ENCODE measurements around the gene GMCL2. TPM values are rescaled to one million over a fixed set of nuclear protein-coding genes. Genes with fewer than 3 reads are reported as not detected.

GMCL2 gene
- total and polyA plus RNA-seq, 4 donors, result not detected

- H3K9me3 ChIP-seq (ENCODE audit: control insufficient read depth in 4 of 4, low read length in 3 of 4), result no peaks in the 10 kb centered on the region
- DNase-seq (ENCODE audit: low spot score), result no peak
- H3K4me3 ChIP-seq (ENCODE audit: low read depth in 1 of 3, low read length in 3 of 3), result no peak overlapping the region
- no peaks in the 10 kb centered on the region for H3K27me3 ChIP-seq (ENCODE audit: control insufficient read depth in 4 of 4, insufficient read depth in 4 of 4, low read length in 3 of 4)
- TF ChIP-seq, protein P1, sequence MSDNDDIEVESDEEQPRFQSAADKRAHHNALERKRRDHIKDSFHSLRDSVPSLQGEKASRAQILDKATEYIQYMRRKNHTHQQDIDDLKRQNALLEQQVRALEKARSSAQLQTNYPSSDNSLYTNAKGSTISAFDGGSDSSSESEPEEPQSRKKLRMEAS (IDR thresholded peaks at IDR 0.05), result no peak
- TF ChIP-seq FOXA1 (IDR thresholded peaks at IDR 0.05) (no peak), CTCF (IDR thresholded peaks at IDR 0.05; ENCODE audit: low read depth, low read length, missing input control) (no peak), YY1 (IDR thresholded peaks at IDR 0.05) (no peak), SP1 (IDR thresholded peaks at IDR 0.05) (no peak), HNF4G (IDR thresholded peaks at IDR 0.05) (no peak), RAD21 (IDR thresholded peaks at IDR 0.05) (no peak), GABPA (IDR thresholded peaks at IDR 0.05 in 1 of 2, conservative IDR thresholded peaks at IDR 0.05 in 1 of 2) (no peak), FOXA2 (IDR thresholded peaks at IDR 0.05) (no peak), REST (IDR thresholded peaks at IDR 0.05) (no peak)
- TF ChIP-seq, protein P2, sequence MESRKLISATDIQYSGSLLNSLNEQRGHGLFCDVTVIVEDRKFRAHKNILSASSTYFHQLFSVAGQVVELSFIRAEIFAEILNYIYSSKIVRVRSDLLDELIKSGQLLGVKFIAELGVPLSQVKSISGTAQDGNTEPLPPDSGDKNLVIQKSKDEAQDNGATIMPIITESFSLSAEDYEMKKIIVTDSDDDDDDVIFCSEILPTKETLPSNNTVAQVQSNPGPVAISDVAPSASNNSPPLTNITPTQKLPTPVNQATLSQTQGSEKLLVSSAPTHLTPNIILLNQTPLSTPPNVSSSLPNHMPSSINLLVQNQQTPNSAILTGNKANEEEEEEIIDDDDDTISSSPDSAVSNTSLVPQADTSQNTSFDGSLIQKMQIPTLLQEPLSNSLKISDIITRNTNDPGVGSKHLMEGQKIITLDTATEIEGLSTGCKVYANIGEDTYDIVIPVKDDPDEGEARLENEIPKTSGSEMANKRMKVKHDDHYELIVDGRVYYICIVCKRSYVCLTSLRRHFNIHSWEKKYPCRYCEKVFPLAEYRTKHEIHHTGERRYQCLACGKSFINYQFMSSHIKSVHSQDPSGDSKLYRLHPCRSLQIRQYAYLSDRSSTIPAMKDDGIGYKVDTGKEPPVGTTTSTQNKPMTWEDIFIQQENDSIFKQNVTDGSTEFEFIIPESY (IDR thresholded peaks at IDR 0.05), result no peak
- peaks cover 27 to 84% (median 61%) of the 10 kb centered on the region in 4 donors for H3K36me3 ChIP-seq (ENCODE audit: control insufficient read depth in 4 of 4, insufficient read depth in 3 of 4, low read depth in 1 of 4, low read length in 3 of 4)
- peak overlapping the region; percentile 53 to 76 for H3K27ac ChIP-seq (ENCODE audit: low read depth in 1 of 2, low read length in 2 of 2)
- peaks cover 24 to 50% (median 41%) of the 10 kb centered on the region in 4 donors for H3K4me1 ChIP-seq (ENCODE audit: control insufficient read depth in 4 of 4, insufficient read depth in 4 of 4, low read length in 3 of 4)
- 94% methylated on average over 3 of the region's 3 CpGs for WGBS
- no peak overlapping the region for H3K9ac ChIP-seq (ENCODE audit: low read depth in 1 of 2, low read length in 2 of 2)
These were observed 25.3 kb upstream of the GMCL2 start for GRCh38 chr5:178212241-178213002.

GRCh38 chr5:178211095-178212048 is 24.2 kb upstream of the GMCL2 start:
- TF ChIP-seq REST (IDR thresholded peaks at IDR 0.05) (no peak), FOXA1 (IDR thresholded peaks at IDR 0.05) (no peak), SP1 (IDR thresholded peaks at IDR 0.05) (no peak)
- no peak overlapping the region for H3K27ac ChIP-seq (ENCODE audit: low read depth in 1 of 2, low read length in 2 of 2)

More at GRCh38 chr5:178211095-178212048, 24.2 kb upstream of the GMCL2 start:
- DNase-seq (ENCODE audit: low spot score), result no peak
- H3K9me3 ChIP-seq (ENCODE audit: control insufficient read depth in 4 of 4, low read length in 3 of 4), result no peaks in the 10 kb centered on the region
- H3K4me3 ChIP-seq (ENCODE audit: low read depth in 1 of 3, low read length in 3 of 3), result no peak overlapping the region
- 69% methylated on average over 8 of the region's 8 CpGs for WGBS
- no peaks in the 10 kb centered on the region for H3K27me3 ChIP-seq (ENCODE audit: control insufficient read depth in 4 of 4, insufficient read depth in 4 of 4, low read length in 3 of 4)
- peaks cover 27 to 92% (median 66%) of the 10 kb centered on the region in 4 donors for H3K36me3 ChIP-seq (ENCODE audit: control insufficient read depth in 4 of 4, insufficient read depth in 3 of 4, low read depth in 1 of 4, low read length in 3 of 4)
- no peak overlapping the region for H3K9ac ChIP-seq (ENCODE audit: low read depth in 1 of 2, low read length in 2 of 2)
- H3K4me1 ChIP-seq (ENCODE audit: control insufficient read depth in 4 of 4, insufficient read depth in 4 of 4, low read length in 3 of 4), result peaks cover 25 to 60% (median 51%) of the 10 kb centered on the region in 4 donors

All from liver (tissue), 9 donors.